HEK293 (cell line): ENCODE results near the gene CNPY4.

Experiments used
- CTCF ChIP-seq: fragments of 450-650 bp; formaldehyde crosslinking; IDR thresholded peaks from 2 replicates; pipeline ENCODE4 v1.5.1; 2016; ENCODE audit warnings: missing biosample characterization, missing genetic modification characterization
- SCRT2 ChIP-seq: fragments of 450-650 bp; formaldehyde crosslinking; IDR thresholded peaks from 2 replicates; pipeline ENCODE4 v1.5.1; 2016; ENCODE audit warnings: missing biosample characterization, missing genetic modification characterization
- ZNF747 ChIP-seq: fragments of 450-650 bp; formaldehyde crosslinking; IDR thresholded peaks from 2 replicates; pipeline ENCODE4 v1.5.1; 2016; ENCODE audit warnings: missing biosample characterization, missing genetic modification characterization
- TF ChIP-seq, protein P1 (sequence below): fragments of 450-650 bp; formaldehyde crosslinking; IDR thresholded peaks from 2 replicates; pipeline ENCODE4 v1.5.1; 2017; ENCODE audit warnings: missing biosample characterization, missing genetic modification characterization

GRCh38 chr7:100167912-100168323 is 48.5 kb downstream of the CNPY4 start:
- TF ChIP-seq, protein P1, sequence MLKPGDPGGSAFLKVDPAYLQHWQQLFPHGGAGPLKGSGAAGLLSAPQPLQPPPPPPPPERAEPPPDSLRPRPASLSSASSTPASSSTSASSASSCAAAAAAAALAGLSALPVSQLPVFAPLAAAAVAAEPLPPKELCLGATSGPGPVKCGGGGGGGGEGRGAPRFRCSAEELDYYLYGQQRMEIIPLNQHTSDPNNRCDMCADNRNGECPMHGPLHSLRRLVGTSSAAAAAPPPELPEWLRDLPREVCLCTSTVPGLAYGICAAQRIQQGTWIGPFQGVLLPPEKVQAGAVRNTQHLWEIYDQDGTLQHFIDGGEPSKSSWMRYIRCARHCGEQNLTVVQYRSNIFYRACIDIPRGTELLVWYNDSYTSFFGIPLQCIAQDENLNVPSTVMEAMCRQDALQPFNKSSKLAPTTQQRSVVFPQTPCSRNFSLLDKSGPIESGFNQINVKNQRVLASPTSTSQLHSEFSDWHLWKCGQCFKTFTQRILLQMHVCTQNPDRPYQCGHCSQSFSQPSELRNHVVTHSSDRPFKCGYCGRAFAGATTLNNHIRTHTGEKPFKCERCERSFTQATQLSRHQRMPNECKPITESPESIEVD (tag by site-specific recombination): no peak
- TF ChIP-seq SCRT2 (tag by site-specific recombination): no peak
- TF ChIP-seq ZNF747: no peak
- no peak for TF ChIP-seq CTCF (tag by site-specific recombination)
